Aorta (tissue), 5 donors: ENCODE results near the gene CBX8. TPM values are rescaled to one million over a fixed set of nuclear protein-coding genes. Genes with fewer than 3 reads are reported as not detected.
A peak's percentile ranks its signal among the peaks of the same experiment; 100 is the strongest.

ENCODE experiments used
- ATAC-seq: fragments of 200-7000 bp; cut with Tn5 transposase; one replicate; pipeline ENCODE4 v1.9.1; 2022; ENCODE audit warnings: moderate library complexity; ENCODE audit not compliant: low FRiP score
- DNase-seq, 2 donors: peaks; one replicate each; pipeline ENCODE4 v3.0.0-alpha.2; 2020
- H3K27ac ChIP-seq, 2 donors: one replicate each; pipeline ENCODE4 v1.5.1; 2013; ENCODE audit warnings: low read length in 2 of 2, mild to moderate bottlenecking in 2 of 2, moderate library complexity in 2 of 2, control low read depth in 1 of 2, inconsistent platforms in 1 of 2, low read depth in 1 of 2
- H3K27me3 ChIP-seq, 2 donors: one replicate each; pipeline ENCODE4 v1.6.1; 2013; ENCODE audit warnings: control low read depth in 1 of 2, low read length in 1 of 2, mild to moderate bottlenecking in 1 of 2, moderate library complexity in 1 of 2; ENCODE audit not compliant: insufficient read depth in 2 of 2, control insufficient read depth in 1 of 2
- H3K36me3 ChIP-seq, 2 donors: one replicate each; pipeline ENCODE4 v1.6.1; 2013; ENCODE audit warnings: control low read depth in 1 of 2, low read length in 1 of 2, mild to moderate bottlenecking in 1 of 2; ENCODE audit not compliant: insufficient read depth in 2 of 2, control insufficient read depth in 1 of 2
- H3K4me1 ChIP-seq, 2 donors: one replicate each; pipeline ENCODE4 v1.6.1; 2013; ENCODE audit warnings: low read length in 2 of 2, control low read depth in 1 of 2, mild to moderate bottlenecking in 1 of 2, moderate library complexity in 1 of 2; ENCODE audit not compliant: insufficient read depth in 2 of 2, control insufficient read depth in 1 of 2
- H3K4me3 ChIP-seq, 2 donors: one replicate each; pipeline ENCODE4 v1.5.1; 2013; ENCODE audit warnings: low read length in 2 of 2, control low read depth in 1 of 2, mild to moderate bottlenecking in 1 of 2
- H3K9me3 ChIP-seq: one replicate; pipeline ENCODE4 v1.6.1; 2013; ENCODE audit warnings: mild to moderate bottlenecking, low read length; ENCODE audit not compliant: control insufficient read depth
- WGBS, 2 donors: extraction: QIAGEN DNeasy Blood & Tissue Kit; methylation state at CpG; one replicate each; pipeline ENCODE4 v1.1.7; 2013; 5-methylcytosine and 5-hydroxymethylcytosine counted together
- intact Hi-C, 2 donors: fragments of 100-400 bp; cut with DNase I; formaldehyde crosslinking; loops; one replicate each; pipeline versions ENCODE4 v1.14.2 to v1.15.0; 2022
- polyA plus RNA-seq, 2 donors: library from polyadenylated mRNA; stranded (reverse); fragments of 200-250 nt; gene quantifications; one replicate each; pipeline ENCODE4 v1.2.3, GENCODE V29; 2013
- total RNA-seq, 2 donors: library from RNA; stranded (reverse); fragmentation: NEBNext Ultra II Directional; extraction: Animal tissue kit (Norgen Biotek cat#: 25700); gene quantifications; one replicate each; pipeline ENCODE4 v1.2.1, GENCODE V29; 2021
- donor health status: healthy with polysubstance abuse.
- donor health status: Bipolar disorder and iron deficiency.
- donor health status: DM: no; HTN: no; CAD: no.
- donor health status: DM: no; HTN: no; CAD: no.
- donor health status: DM: yes; HTN: yes; CAD: no.

The CBX8 gene
- total and polyA plus RNA-seq, 4 donors, result 1.4 to 6.2 (median 3.9) TPM

DNA sequence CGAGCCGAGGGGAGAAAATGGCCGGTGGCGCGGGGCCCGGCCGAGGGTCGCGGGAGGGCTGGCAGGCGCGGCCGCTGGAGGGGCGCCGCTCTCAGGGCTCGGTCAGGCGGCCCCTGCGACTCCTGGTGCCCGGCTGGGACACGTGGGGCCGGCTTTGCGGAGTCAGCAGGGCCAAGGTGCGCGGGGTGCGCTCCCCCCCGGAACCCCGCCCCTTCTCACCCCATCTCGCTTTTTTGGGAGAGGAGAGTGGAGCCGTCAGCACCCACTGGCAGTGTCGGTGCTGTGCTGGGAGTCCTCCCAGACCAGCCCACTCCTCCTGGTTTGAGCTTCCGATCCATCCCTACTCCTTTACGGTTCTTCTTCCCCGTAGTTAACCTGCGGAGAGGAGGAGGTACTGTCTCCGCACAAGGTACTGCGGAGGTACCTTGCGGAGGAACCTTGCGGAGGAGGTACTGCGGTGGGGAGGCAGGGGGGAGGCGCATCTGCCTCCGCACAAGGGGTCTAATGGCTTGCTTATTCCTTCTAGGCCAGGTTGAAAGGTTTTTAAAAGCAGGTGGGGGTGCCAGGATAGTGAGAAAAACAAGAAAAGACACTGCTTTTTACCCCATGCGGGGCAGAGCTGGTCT lies 19.1 kb upstream of the CBX8 start:
- Histone ChIP-seq H3K27ac (no peak overlapping the region), H3K4me3 (no peak overlapping the region), H3K4me1 (no peaks in the 10 kb centered on the region), H3K36me3 (no peaks in the 10 kb centered on the region), H3K27me3 (no peaks in the 10 kb centered on the region), H3K9me3 (no peaks in the 10 kb centered on the region)
- ATAC-seq, result no peak
- intact Hi-C loops, result no loop called here
- 62 to 65% methylated on average over 29 to 41 of the region's 41 CpGs for WGBS, 2 donors
- no peak for DNase-seq

DNA sequence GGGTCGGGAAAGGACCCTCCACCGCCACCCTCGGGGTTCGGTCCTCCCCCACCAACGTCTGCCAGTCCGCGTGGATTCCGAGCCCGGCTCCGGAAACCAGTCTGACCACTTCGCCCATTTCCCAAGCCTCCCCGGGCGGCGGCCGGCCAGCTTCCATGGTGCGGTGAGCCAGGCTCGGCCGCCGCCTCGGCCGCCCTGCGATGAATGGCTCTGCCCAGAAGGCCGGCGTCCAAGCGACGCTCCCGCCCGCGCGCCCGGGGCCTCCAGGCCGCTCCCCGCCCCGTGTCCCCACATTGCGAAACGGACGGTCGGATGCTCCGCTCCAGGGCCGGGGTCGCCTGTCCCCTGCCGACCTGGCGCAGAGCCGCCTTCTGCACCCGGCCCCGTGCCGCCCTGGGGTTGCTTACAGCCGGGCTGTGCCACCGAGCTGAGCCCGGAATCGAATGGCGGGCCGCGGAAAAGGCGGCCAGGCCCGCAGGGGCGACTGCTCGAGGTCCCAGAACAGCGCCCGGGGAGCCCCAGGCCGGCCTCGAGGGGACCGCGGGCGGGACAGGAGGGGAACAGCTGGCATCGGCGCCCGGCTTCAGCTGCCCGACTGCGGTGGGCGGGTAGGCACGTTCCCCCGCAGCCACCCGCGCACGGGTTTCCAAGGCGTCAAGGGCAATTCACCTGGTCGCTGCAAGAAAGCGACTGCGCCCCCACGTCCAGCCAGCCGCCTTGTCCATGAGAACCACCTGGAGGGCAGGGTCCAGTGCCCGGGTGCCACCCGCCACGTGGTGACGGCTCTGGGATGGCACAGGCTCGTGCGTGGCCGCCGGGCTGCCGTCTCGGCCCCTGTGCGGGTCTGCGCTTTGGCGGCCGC lies 18.3 kb upstream of the CBX8 start:
- DNase-seq, result peak in 1 of 2 donors; percentile 67
- Histone ChIP-seq H3K4me3 (no peak overlapping the region), H3K27me3 (no peaks in the 10 kb centered on the region), H3K4me1 (no peaks in the 10 kb centered on the region), H3K27ac (no peak overlapping the region), H3K36me3 (no peaks in the 10 kb centered on the region), H3K9me3 (no peaks in the 10 kb centered on the region)
- ATAC-seq, result peak; percentile 71
- intact Hi-C loops, result no loop called here
- 5 to 6% methylated on average over 83 to 96 of the region's 96 CpGs for WGBS, 2 donors

DNA sequence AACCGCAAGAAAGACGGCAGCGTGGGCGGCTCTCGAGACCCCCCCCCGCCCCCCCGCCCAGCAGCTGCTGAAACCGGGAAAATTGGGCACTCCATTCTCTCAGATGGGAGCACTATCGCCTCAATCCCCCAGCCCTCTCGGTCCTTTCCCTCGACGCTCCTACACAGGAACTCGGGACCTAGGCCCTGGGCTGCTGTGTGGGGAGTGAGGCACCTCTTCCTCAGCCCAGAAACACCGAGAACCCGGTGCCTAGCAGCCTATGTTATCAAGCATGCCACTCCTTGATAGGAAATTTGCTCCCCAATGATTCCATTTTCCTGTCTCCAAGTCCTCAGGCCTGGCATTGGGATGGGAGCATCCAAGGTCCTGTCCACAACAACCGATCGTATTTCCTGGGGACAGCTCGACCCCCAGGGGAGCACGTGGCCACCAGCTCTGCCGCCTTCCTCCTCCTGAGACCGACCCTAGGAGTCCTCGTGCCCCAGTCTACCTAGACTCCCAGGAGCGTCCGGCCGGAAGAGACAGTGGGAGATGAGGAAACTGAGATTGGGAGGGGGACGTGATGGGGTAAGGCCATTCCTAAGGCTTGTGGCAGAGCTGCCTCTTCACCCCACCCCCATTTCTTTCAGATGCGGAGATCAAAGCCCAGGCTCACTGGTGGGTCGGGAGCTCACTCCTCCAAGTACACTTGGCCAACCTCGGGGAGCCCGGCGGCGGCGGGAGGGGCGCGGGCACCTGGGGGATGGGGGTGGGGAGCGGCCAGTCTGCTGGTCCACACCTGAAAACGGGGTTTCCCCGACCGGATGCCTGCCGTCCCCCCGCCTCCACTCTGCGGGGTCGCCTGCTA lies 17.5 kb upstream of the CBX8 start:
- DNase-seq (no peak), ATAC-seq (no peak)
- Histone ChIP-seq H3K27me3 (no peaks in the 10 kb centered on the region), H3K9me3 (no peaks in the 10 kb centered on the region), H3K4me1 (no peaks in the 10 kb centered on the region), H3K36me3 (no peaks in the 10 kb centered on the region), H3K4me3 (no peak overlapping the region), H3K27ac (no peak overlapping the region)
- intact Hi-C loops, result no loop called here
- 29 to 31% methylated on average over 40 to 43 of the region's 43 CpGs for WGBS, 2 donors

DNA sequence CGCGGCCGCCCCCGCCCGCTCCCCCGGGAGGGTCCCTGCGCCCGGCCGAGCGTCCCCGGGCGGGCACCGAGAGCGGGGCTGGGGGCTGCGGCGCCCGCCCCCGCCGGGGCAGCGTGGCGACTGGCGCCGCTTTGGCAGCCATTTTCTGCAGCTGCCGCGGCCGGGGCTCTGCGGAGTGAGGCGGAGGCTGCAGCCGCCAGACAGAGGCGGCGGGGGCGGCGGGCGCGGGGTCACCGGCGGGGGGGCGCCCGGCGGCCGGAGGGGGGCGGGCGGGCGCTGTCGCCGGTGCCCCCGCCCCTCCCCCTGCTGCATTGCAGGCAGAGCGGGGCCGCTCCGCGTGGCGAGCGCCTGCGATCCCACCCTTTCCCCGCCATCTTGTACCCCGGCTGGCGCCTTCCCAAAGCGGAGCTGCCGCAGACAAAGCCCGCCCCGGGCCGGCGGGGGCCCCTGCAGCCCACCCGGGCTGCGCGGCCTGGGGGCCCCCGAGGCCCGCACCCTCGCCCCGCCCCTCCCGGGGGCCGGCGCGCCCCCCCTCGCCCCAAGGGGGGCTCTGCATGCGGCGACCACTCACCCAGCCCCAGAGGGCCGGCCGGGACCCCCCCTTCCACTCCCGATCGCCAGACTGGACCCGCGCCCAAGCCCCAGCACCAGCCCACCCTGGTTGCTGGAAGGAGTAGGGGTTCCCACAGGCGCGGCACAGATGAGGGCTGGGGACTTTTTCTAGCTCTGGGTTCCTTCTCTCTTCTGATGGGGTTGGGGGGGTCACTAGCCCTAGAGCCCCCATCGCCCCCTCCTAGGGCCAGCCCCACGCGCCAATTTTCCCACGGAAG lies 16.6 kb upstream of the CBX8 start:
- 3% methylated on average over 56 to 89 of the region's 89 CpGs for WGBS, 2 donors
- DNase-seq (no peak), ATAC-seq (no peak)
- Histone ChIP-seq H3K9me3 (no peaks in the 10 kb centered on the region), H3K4me1 (no peaks in the 10 kb centered on the region), H3K27me3 (no peaks in the 10 kb centered on the region), H3K4me3 (peak overlapping the region; percentile 6 to 8), H3K36me3 (no peaks in the 10 kb centered on the region), H3K27ac (no peak overlapping the region)
- intact Hi-C loops, result no loop called here

DNA sequence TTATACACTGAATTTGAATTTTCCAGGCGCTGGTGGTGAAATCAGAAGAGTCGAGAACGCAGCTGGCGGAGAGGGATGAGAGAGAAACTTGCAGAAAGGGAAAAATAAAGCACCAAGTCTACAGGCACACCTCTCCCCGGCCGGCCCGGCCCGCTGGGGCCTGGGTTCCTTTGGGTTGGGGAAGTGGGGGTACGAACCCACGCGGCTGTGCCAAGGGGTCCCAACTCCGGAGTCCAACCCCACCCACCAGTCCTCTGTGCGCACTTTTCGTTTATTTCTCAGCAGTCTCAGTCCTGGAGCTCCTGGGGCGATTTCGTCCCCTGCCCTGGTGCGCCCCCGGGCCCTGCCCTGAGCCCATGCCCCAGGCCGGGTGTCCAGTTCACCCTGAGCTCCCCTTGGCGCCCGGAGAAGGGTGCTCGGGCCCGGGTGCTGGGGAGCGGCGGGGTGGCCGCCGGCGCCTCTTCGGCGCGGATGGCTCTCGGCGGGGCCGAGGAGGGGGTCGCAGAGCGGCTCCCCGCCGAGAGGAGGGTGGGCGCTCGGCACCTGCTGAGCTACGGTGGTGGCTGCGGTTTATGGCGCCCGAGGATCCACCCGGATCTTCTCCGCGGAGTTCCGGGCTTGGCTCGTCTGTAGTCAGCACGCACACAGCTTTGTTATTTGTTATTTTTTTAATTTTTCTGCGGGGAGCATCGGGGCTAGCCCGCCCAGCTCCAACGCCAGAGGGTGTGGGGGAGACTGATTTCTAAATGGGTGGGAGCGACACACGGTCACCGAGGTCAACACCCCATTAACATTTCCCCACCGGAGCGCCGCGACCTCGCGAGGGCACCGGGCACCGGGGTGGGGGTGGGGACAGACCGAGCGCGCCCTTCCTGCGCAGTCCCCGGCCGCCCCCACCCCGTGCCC lies 15.7 kb upstream of the CBX8 start:
- Histone ChIP-seq H3K9me3 (no peaks in the 10 kb centered on the region), H3K27me3 (no peaks in the 10 kb centered on the region), H3K4me3 (peak overlapping the region; percentile 6 to 8), H3K36me3 (no peaks in the 10 kb centered on the region), H3K4me1 (no peaks in the 10 kb centered on the region), H3K27ac (no peak overlapping the region)
- intact Hi-C loops, result no loop called here
- ATAC-seq, result no peak
- no peak for DNase-seq
- 7% methylated on average over 66 to 72 of the region's 72 CpGs for WGBS, 2 donors

DNA sequence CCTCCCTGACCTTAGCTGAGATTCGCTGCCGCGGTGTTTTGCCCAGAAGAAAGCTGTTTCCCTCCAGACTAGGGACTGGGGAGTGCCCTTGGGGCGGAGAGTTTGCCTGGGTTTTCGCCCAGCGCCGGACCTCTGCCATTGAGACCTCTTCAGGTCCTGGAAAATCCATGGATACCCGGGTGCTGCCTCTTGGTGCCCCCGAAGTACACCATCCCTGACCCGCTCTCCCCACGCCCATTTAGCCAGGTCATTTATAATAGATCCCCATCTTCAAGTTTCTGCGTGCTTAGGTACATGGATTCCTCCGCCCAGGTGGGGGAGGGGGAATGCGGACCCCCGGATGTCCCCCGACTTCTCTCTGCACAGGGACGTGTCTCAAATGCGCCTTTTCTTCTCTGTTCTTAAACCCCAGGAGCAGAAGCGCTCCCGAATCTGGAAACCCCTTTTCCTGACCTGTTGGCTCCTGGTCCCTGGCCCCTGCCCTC lies 15.0 kb upstream of the CBX8 start:
- intact Hi-C loops, result no loop called here

DNA sequence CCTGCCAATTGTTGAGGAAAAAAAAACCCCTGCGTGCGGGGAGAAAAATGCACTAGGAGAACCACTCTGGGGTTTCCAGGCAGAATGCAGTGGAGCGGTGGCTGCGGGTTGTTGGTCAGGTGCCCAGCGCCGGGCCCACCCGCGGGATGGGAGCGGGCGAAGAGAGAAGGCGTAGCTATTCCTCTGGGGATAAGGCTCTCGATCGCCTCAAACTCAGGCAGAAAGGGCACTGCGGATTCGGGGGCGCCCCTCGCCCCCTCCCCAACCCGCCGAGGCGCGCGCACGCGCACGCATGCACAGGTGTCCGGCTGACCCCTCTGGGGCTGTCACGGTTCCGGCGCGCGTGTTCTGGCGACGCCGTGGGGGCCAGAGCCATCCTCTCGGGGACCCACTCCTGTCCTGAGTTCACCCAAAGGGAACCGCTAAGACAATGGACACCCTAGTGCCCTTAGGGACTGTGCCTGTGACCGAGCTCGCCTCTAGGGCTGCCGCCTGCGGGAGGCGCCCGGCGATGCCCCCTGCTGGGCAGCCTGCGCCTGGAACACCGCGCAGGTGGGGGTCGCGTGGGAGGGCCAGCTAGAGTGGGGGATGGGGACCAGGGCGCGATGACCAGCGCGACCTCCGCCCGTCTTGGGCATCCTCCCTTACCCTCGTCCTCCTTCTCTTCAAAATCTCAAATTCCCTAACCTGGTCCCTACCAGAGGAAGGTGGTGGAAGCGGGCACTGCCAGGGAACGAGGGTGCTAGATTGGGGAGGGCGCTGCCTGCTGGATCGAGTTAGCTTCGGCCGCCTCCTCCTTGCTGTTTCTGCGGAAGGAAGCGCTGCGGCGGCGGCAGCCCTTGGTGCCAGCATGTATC lies 14.4 kb upstream of the CBX8 start:
- intact Hi-C loops, result no loop called here
- DNase-seq (no peak), ATAC-seq (no peak)
- Histone ChIP-seq H3K27me3 (no peaks in the 10 kb centered on the region), H3K4me1 (no peaks in the 10 kb centered on the region), H3K4me3 (no peak overlapping the region), H3K36me3 (no peaks in the 10 kb centered on the region), H3K27ac (no peak overlapping the region), H3K9me3 (no peaks in the 10 kb centered on the region)
- WGBS, 2 donors, result 1 to 2% methylated on average over 62 to 66 of the region's 66 CpGs

More for the DNA sequence above, 15.0 kb upstream of the CBX8 start:
- Histone ChIP-seq H3K4me3 (no peak overlapping the region), H3K9me3 (no peaks in the 10 kb centered on the region), H3K27ac (no peak overlapping the region), H3K27me3 (no peaks in the 10 kb centered on the region), H3K4me1 (no peaks in the 10 kb centered on the region), H3K36me3 (no peaks in the 10 kb centered on the region)
- WGBS, 2 donors, result 13 to 15% methylated on average over 20 of the region's 20 CpGs
- ATAC-seq (no peak), DNase-seq (no peak)
